SK-N-DZ (cell line): ENCODE measurements around the gene ACAP2.
"Not testable (repeated sequence)": the region's sequence is repeated elsewhere in the genome, so short reads cannot be mapped to it uniquely, and the experiment has no call there.

ENCODE experiments used
- DNase-seq: peaks from one replicate; pipeline ENCODE4 v3.0.0-alpha.2; 2015; ENCODE audit warnings: low spot score

Gene ACAP2

DNA sequence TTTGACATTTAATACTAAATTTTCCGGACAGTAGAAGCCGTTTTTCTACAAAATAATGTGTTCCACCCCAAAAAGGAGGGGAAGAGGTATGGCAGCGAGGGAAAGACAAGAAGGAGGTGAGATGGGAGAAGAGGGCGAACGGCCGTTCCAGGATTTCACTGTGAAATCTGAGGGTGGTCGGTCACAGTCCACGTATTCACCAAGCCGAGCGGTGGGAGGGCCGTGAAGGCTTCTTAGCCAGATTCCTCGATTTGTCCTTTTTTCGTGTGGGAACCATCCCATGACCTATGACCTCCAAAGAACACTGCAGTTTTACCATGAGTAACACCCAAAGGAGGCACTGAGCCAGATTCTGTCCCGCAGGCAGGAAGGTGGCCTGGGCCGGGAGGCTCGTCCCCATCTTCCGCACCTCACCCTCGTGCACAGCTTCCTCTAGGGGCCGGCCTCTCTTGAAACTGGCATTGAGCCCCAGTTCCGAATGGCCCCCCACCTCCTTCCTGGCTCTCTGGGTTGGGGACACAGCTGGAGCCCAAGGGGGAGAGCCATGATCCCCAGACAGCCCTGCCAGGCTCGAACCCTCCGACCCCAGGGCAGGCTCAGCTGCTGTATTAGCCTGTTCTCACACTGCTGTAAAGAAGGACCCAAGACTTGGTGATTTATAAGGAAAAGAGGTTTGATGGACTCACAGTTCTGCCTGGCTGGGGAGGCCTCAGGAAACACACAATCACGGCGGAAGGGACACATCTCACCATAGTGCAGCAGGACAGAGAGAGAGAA lies 195.5 kb downstream of the ACAP2 start:
- no peak for DNase-seq

- peak; percentile 66 for DNase-seq
Measured at GRCh38 chr3:195246581-195246995, 196.2 kb downstream of the ACAP2 start.

GRCh38 chr3:195245531-195245951 lies 197.3 kb downstream of the ACAP2 start:
- DNase-seq: no peak

DNA sequence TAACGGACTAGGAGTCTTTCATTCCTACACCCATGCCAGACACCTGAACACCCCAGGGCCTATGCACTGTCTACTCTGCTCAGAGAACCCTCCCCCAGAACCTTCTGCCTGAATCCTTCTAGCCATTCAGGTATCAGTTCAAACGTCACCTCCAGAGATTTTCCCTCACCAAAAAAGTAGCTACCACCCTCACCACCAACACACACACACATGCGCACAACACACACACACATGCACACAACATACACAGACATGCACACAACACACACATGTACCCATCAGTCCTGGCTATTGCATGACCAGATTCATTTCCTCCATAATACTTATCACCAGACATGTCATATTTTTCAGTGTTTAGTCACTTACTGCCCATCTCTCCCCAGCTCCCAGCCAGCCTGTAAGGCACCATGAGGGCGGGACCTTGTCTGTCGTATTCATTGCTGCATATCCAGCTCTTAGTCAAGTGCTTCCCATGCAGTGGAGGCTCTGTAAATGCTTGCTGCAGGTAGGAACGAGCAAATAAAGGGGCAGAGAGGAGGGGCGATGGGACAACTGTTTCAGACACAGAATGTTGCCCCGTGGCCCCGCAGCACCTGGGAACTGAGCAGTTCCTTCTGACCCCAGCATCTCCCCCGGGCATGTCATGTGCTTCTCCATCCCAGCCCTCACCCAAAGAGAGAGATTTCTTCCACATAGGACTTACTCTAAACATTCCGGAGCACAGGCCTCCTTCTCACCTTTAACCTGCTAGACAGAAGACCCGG lies 201.0 kb downstream of the ACAP2 start:
- no peak for DNase-seq

DNA sequence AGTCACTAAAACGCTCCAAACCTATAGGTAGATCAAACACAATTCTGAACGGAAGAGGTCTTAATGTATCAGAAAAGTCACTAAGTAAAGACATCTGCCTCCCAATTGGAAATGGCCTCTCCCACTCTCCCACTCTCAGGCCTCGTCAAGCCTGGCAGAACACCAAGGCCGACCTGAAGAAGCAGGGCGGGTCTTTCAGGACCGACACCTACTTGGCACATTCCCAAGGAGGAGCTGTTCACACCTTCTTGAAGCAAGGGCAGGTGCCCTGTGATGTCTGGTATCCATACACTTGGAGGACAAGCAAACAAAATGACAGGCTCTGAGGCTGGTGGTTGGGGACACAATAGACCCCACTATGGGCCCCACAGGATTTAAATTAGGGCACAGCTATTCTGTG lies 201.9 kb downstream of the ACAP2 start:
- DNase-seq: no peak

DNA sequence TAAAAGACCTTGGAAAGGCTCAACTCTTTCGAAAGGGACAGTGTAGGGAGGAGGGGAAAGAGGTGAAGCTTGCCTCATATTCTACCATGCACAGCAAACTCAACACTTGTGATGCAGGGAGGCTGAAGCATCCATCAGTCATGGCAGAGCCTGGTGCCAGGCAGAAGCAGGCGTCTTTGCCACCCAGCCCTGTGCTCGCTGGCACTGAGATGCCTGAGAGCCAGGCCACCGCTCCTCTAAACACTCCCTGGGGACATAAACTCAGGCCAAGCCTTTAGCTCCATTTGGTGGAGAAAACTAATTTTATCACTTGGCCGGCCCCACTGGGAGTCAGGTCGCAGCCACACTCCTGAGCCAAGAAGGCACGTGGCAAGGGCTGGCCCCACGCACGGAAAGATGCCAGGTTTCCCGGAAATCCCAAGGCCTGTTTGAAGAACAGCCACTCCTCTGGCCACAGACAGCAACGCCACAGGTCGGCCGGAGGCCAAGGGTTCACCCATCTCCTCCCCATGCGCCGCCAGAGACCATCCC lies 202.6 kb downstream of the ACAP2 start:
- DNase-seq: no peak

DNA sequence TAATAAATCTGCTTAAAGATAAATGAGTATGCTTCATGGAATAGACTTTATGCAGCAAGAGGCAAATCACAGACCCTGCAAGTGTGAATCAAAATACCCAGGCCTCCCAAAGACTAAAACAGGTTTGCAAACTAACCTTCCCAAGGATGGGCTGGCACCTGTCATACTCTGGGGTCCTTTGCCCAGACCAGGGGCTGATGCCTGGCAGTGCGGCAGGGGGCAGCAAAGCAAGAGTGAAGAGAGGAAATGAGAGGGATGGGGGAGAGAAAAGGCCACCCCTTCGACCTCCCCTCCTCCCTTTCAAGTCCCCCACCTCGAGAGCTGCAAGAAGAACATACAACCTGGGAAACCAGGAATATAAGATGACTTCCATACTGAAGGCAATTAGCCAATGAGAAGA lies 203.7 kb downstream of the ACAP2 start:
- DNase-seq: no peak

GRCh38 chr3:195238586-195239118 lies 204.2 kb downstream of the ACAP2 start:
- no peak for DNase-seq

DNA sequence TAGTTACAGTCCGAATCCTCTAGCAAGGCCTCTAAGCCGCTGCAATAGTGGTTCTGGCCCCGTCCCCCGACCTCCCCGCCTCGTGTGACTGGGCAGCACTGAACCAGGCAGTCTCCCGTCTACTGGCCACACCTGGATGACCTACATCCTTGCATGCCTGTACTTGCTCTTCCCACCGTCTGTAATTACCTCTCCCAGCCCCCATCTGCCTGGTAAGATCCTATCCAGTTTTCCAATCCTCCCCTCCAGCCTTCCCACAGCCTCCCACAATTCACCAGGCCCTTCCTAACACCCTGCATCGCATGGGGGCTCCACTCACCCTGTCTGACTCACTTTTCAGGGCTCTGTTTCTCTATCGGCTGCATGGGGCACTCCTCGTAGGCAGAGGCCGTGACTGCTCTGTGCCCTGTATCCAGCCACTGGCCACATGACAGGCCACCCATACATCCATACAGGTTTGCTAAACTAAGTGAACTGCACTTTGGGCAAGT lies 204.7 kb downstream of the ACAP2 start:
- DNase-seq: no peak

DNA sequence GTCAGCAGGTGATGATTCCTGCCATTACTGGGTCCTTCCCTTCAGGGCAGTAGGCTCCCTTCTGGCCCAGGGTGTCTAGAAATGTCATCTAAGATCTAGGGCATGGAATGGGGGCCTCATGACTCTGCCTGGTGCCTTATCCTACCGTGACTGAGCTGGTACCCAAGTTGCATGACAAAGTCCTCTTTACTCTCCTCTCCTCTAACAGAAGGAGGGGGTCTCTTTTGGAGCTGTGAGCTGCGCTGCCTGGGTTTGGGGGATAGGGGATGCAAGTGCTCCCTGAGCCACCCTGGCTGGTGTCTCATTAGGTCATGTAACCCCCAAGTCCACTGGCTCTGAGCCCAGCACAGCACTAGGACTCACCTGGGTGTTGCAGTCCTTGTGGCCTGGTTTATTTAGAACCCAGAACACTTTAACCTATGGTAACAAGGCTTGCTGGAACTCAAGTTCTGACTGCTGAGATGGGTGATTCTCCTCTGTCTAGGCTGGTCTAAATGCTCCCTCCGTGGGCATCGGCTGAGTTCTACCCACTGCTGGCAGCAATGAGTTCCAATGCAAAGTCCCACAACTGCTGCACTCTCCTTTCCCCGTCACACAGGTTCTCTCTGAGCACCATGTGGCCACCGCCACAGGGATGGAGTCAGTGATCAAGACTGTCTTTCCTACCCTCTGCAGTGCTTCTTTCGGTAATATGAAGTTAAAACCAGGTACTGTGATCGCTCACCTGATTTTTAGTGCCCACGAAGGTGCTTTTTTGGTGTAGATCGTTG lies 205.8 kb downstream of the ACAP2 start:
- DNase-seq: no peak

- DNase-seq: no peak
Measured at GRCh38 chr3:195236076-195236798, 206.6 kb downstream of the ACAP2 start.

DNA sequence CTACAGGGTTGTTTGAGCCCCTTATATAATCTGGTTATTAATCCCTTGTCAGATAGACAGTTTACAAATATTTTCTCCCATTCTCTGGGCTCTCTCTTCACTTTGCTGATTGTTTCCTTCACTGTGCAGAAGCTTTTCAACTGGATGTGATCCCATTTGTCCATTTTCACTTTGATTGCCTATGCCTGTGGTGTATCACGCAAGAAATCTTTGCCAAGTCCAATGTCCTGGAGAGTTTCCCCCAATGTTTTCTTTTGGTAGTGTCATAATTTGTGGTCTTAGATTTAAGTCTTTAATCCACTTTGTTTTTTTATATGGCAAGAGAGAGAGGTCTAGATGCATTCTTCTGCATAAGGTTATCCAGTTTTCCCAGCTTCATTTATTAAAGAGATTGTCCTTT lies 212.6 kb downstream of the ACAP2 start:
- no peak for DNase-seq

- not testable (repeated sequence) for DNase-seq
Measured at GRCh38 chr3:195228886-195229285, 213.9 kb downstream of the ACAP2 start.

GRCh38 chr3:195227871-195228270 lies 214.9 kb downstream of the ACAP2 start:
- DNase-seq: no peak

DNA sequence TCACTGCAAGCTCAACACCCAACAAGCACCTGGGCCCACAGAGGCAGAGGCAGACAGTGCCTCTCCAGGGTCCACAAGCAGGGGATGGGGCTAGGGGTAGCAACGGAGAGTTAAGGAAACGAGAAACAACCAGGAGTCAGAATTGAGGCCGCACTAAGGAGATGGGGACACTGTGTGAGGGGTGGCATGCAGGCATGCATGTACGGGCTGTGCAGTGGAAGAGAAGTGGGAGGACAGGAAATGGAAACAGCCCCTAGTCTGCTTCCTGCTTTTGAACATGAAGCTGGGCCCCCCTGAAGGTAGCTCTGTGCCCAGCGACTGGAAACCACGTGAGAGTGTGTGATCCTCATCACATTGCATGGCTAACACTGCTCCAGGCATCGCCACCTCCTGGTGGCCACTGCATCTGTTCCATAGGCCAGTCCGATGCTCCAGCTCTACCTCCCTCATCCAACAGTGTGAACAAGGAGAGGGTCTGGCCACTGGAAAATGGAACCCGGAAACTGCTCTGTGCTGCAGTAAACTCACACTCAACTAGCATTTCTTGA lies 215.8 kb downstream of the ACAP2 start:
- no peak for DNase-seq

GRCh38 chr3:195226445-195226844 lies 216.4 kb downstream of the ACAP2 start:
- no peak for DNase-seq

- DNase-seq: no peak
Measured at GRCh38 chr3:195224980-195225580, 217.7 kb downstream of the ACAP2 start.
